Naive thymus-derived CD8-positive, alpha-beta T cell (primary cell): ENCODE data around the gene RPL10A. TPM values are rescaled to one million over a fixed set of nuclear protein-coding genes. Genes with fewer than 3 reads are reported as not detected.
"Not testable (repeated sequence)": the region's sequence is repeated elsewhere in the genome, so short reads cannot be mapped to it uniquely, and the experiment has no call there.

Source experiments
- ATAC-seq, 2 donors: fragments of 150-1000 bp; cut with Tn5 transposase in 1 of 2; sonication (Bioruptor Pico), chemical (Tn5 transposase) in 1 of 2; 1 replicate in 1 of 2; 2 replicates in 1 of 2; pipeline ENCODE4 v1.10.0; 2021; ENCODE audit warnings: mild to moderate bottlenecking in 2 of 2, moderate library complexity in 2 of 2
- POLR2A ChIA-PET: fragments of 350-600 bp; sonication (Branson Sonifier 250); formaldehyde crosslinking; loops from one replicate; lab custom pipeline; 2021; ENCODE audit warnings: antibody characterized with exemption; lab: Charles Lee
- DNase-seq, 10 donors: peaks; one replicate each; pipeline versions ENCODE4 v3.0.0 to v3.0.0-alpha.2; 2020 to 2022
- H3K27ac Mint-ChIP-seq, 10 donors: one replicate each; pipeline ENCODE4 v1.8.0; 2020 to 2022; ENCODE audit warnings: mild to moderate bottlenecking in 10 of 10, mixed read lengths in 10 of 10, moderate library complexity in 4 of 10, inconsistent platforms in 1 of 10
- H3K27me3 Mint-ChIP-seq, 5 donors: one replicate each; pipeline ENCODE4 v1.8.0; 2021 to 2022; ENCODE audit warnings: mixed read lengths in 5 of 5
- H3K36me3 Mint-ChIP-seq, 3 donors: one replicate each; pipeline ENCODE4 v1.8.0; 2020 to 2022; ENCODE audit warnings: mixed read lengths in 3 of 3, mild to moderate bottlenecking in 2 of 3, inconsistent platforms in 1 of 3
- H3K4me1 Mint-ChIP-seq, 4 donors: one replicate each; pipeline ENCODE4 v1.8.0; 2021 to 2022; ENCODE audit warnings: mixed read lengths in 4 of 4
- H3K4me3 Mint-ChIP-seq, 10 donors: one replicate each; pipeline ENCODE4 v1.8.0; 2020 to 2022; ENCODE audit warnings: mild to moderate bottlenecking in 10 of 10, mixed read lengths in 10 of 10, moderate library complexity in 6 of 10, inconsistent platforms in 1 of 10
- H3K9me3 Mint-ChIP-seq, 9 donors: one replicate each; pipeline ENCODE4 v1.8.0; 2020 to 2022; ENCODE audit warnings: mixed read lengths in 9 of 9, mild to moderate bottlenecking in 3 of 9, inconsistent platforms in 1 of 9, moderate library complexity in 1 of 9
- polyA plus RNA-seq, 3 donors: library from polyadenylated mRNA; unstranded; fragments of 300-500 nt; fragmentation: Illumina TruSeq; gene quantifications; one replicate each; pipeline ENCODE4 v1.2.3, GENCODE V29; 2021
- total RNA-seq, 8 experiments: library from RNA in 2 of 8; stranded (reverse) in 2 of 8; gene quantifications; one replicate each; pipeline ENCODE4 v1.2.3 and lab custom pipeline; 2021 to 2026

Gene RPL10A
- total and polyA plus RNA-seq, 5 experiments from 2014 or later = 1,376 to 2,044 (median 1,445) TPM

GRCh38 chr6:35435074-35435837, 32.9 kb upstream of the RPL10A start:
- Mint-ChIP-seq H3K27me3 (no peaks in the 10 kb centered on the region), H3K36me3 (peaks cover 0 to 2% (median 0%) of the 10 kb centered on the region in 3 donors), H3K4me1 (no peaks in the 10 kb centered on the region), H3K4me3 (no peak overlapping the region), H3K27ac (peak overlapping the region in 2 of 10 donors; percentile 13 to 19), H3K9me3 (peaks cover 0 to 2% (median under 1%) of the 10 kb centered on the region in 9 donors)
- DNase-seq (no peak), ATAC-seq (no peak)
- POLR2A ChIA-PET = interaction anchor here (1.0 kb wide), 1 partner anchor 16 kb away, joined by 3 read pairs; no protein-coding TSS in a partner anchor

- H3K27me3 Mint-ChIP-seq = no peaks in the 10 kb centered on the region
- no peak overlapping the region for H3K4me3 Mint-ChIP-seq
- H3K4me1 Mint-ChIP-seq = no peaks in the 10 kb centered on the region
- peak overlapping the region in 1 of 10 donors; percentile 27 for H3K27ac Mint-ChIP-seq
- DNase-seq (no peak), ATAC-seq (no peak)
- no peaks in the 10 kb centered on the region for H3K36me3 Mint-ChIP-seq
- H3K9me3 Mint-ChIP-seq = no peaks in the 10 kb centered on the region
- POLR2A ChIA-PET = interaction anchor here (1.0 kb wide), 1 partner anchor 17 kb away, joined by 3 read pairs; no protein-coding TSS in a partner anchor
Observed at GRCh38 chr6:35436071-35436857, 31.9 kb upstream of the RPL10A start.

- DNase-seq, H3K9me3 Mint-ChIP-seq, H3K4me3 Mint-ChIP-seq, H3K4me1 Mint-ChIP-seq, H3K27me3 Mint-ChIP-seq, H3K36me3 Mint-ChIP-seq, ATAC-seq: not testable (repeated sequence)
- POLR2A ChIA-PET = interaction anchor here (0.7 kb wide), 1 partner anchor 35 kb away, joined by 5 read pairs; no protein-coding TSS in a partner anchor
- peak overlapping the region in 1 of 10 donors; percentile 39 for H3K27ac Mint-ChIP-seq
Observed at GRCh38 chr6:35438378-35439065, 29.7 kb upstream of the RPL10A start.

GRCh38 chr6:35439308-35439707, 28.9 kb upstream of the RPL10A start:
- no peak for DNase-seq
- no peaks in the 10 kb centered on the region for H3K9me3 Mint-ChIP-seq
- H3K27me3 Mint-ChIP-seq = no peaks in the 10 kb centered on the region
- H3K27ac Mint-ChIP-seq = peak overlapping the region in 2 of 10 donors; percentile 41 to 56
- POLR2A ChIA-PET = interaction anchor here (1.1 kb wide), 1 partner anchor 138 kb away, joined by 3 read pairs; no protein-coding TSS in a partner anchor
- no peak for ATAC-seq
- no peaks in the 10 kb centered on the region for H3K4me1 Mint-ChIP-seq
- H3K4me3 Mint-ChIP-seq = no peak overlapping the region
- H3K36me3 Mint-ChIP-seq = no peaks in the 10 kb centered on the region

GRCh38 chr6:35441205-35441604, 27.0 kb upstream of the RPL10A start:
- no peak for ATAC-seq
- no peak overlapping the region for H3K4me3 Mint-ChIP-seq
- H3K27ac Mint-ChIP-seq = peak overlapping the region in 1 of 10 donors; percentile 17
- peaks cover 0 to 11% (median 0%) of the 10 kb centered on the region in 4 donors for H3K4me1 Mint-ChIP-seq
- POLR2A ChIA-PET = no interaction called here
- H3K36me3 Mint-ChIP-seq = no peaks in the 10 kb centered on the region
- no peaks in the 10 kb centered on the region for H3K9me3 Mint-ChIP-seq
- H3K27me3 Mint-ChIP-seq = no peaks in the 10 kb centered on the region
- no peak for DNase-seq

- ATAC-seq = no peak
- no peaks in the 10 kb centered on the region for H3K36me3 Mint-ChIP-seq
- H3K4me1 Mint-ChIP-seq = peaks cover 0 to 13% (median 0%) of the 10 kb centered on the region in 4 donors
- DNase-seq = no peak
- POLR2A ChIA-PET = no interaction called here
- no peak overlapping the region for H3K4me3 Mint-ChIP-seq
- no peaks in the 10 kb centered on the region for H3K9me3 Mint-ChIP-seq
- H3K27ac Mint-ChIP-seq = no peak overlapping the region
- H3K27me3 Mint-ChIP-seq = no peaks in the 10 kb centered on the region
Observed at GRCh38 chr6:35441642-35442041, 26.6 kb upstream of the RPL10A start.

- Mint-ChIP-seq H3K27me3 (no peaks in the 10 kb centered on the region), H3K27ac (peak overlapping the region in 1 of 10 donors; percentile 16), H3K4me1 (peaks cover 0 to 13% (median 0%) of the 10 kb centered on the region in 4 donors), H3K36me3 (no peaks in the 10 kb centered on the region), H3K9me3 (no peaks in the 10 kb centered on the region), H3K4me3 (no peak overlapping the region)
- POLR2A ChIA-PET = interaction anchor here (0.7 to 1.3 kb wide), 2 partner anchors 10 to 139 kb away, joined by 3 to 5 read pairs; partner anchors contain the start of gene FANCE
- no peak for DNase-seq
- ATAC-seq = no peak
Observed at GRCh38 chr6:35442693-35443092, 25.5 kb upstream of the RPL10A start.

GRCh38 chr6:35443341-35444030, 24.7 kb upstream of the RPL10A start:
- POLR2A ChIA-PET = interaction anchor here (0.8 to 1.3 kb wide), 2 partner anchors 9 to 23 kb away, joined by 3 to 4 read pairs; partner anchors contain the start of gene FANCE
- H3K27me3 Mint-ChIP-seq = no peaks in the 10 kb centered on the region
- H3K9me3 Mint-ChIP-seq = no peaks in the 10 kb centered on the region
- DNase-seq (no peak), ATAC-seq (no peak)
- peaks cover 0 to 13% (median 0%) of the 10 kb centered on the region in 4 donors for H3K4me1 Mint-ChIP-seq
- peak overlapping the region in 1 of 10 donors; percentile 16 for H3K27ac Mint-ChIP-seq
- H3K36me3 Mint-ChIP-seq = no peaks in the 10 kb centered on the region
- H3K4me3 Mint-ChIP-seq = no peak overlapping the region

GRCh38 chr6:35445691-35446090, 22.5 kb upstream of the RPL10A start:
- H3K27me3 Mint-ChIP-seq = no peaks in the 10 kb centered on the region
- peak overlapping the region in 4 of 10 donors; percentile 41 to 59 (median 45) for H3K27ac Mint-ChIP-seq
- POLR2A ChIA-PET = interaction anchor here (1.0 to 1.7 kb wide), 2 partner anchors 97 to 102 kb away, joined by 3 to 4 read pairs; no protein-coding TSS in a partner anchor
- no peak for ATAC-seq
- peak in 2 of 10 donors; percentile 17 to 23 for DNase-seq
- no peaks in the 10 kb centered on the region for H3K9me3 Mint-ChIP-seq
- H3K4me3 Mint-ChIP-seq = no peak overlapping the region
- H3K4me1 Mint-ChIP-seq = peaks cover 0 to 22% (median 7%) of the 10 kb centered on the region in 4 donors
- H3K36me3 Mint-ChIP-seq = no peaks in the 10 kb centered on the region

- no peaks in the 10 kb centered on the region for H3K36me3 Mint-ChIP-seq
- ATAC-seq (no peak), DNase-seq (no peak)
- H3K4me3 Mint-ChIP-seq = no peak overlapping the region
- peak overlapping the region in 2 of 10 donors; percentile 27 to 34 for H3K27ac Mint-ChIP-seq
- no peaks in the 10 kb centered on the region for H3K27me3 Mint-ChIP-seq
- no peaks in the 10 kb centered on the region for H3K9me3 Mint-ChIP-seq
- POLR2A ChIA-PET = interaction anchor here (0.7 to 6.7 kb wide), 8 partner anchors 20 to 156 kb away, joined by 4 to 67 read pairs (median 8); partner anchors contain the start of genes DEF6, PPARD and RPL10A
- peaks cover 9 to 40% (median 26%) of the 10 kb centered on the region in 4 donors for H3K4me1 Mint-ChIP-seq
Observed at GRCh38 chr6:35448191-35448590, 20.0 kb upstream of the RPL10A start.

GRCh38 chr6:35449287-35449881, 18.8 kb upstream of the RPL10A start:
- H3K27ac Mint-ChIP-seq = peak overlapping the region in 6 of 10 donors; percentile 16 to 73 (median 61)
- H3K4me1 Mint-ChIP-seq = peaks cover 12 to 50% (median 37%) of the 10 kb centered on the region in 4 donors
- no peaks in the 10 kb centered on the region for H3K36me3 Mint-ChIP-seq

More at GRCh38 chr6:35449287-35449881, 18.8 kb upstream of the RPL10A start:
- Mint-ChIP-seq H3K9me3 (no peaks in the 10 kb centered on the region), H3K4me3 (peak overlapping the region in 1 of 10 donors; percentile 56), H3K27me3 (no peaks in the 10 kb centered on the region)
- ATAC-seq (peak; percentile 64 to 76), DNase-seq (peak in 8 of 10 donors; percentile 18 to 79 (median 34))
- POLR2A ChIA-PET = interaction anchor here (0.6 to 6.7 kb wide), 14 partner anchors 12 to 507 kb away, joined by 3 to 67 read pairs (median 4); partner anchors contain the start of genes DEF6, PPARD and RPL10A
